Muscle of arm (tissue), 12 donors: ENCODE measurements around the gene FRMPD2. TPM values are rescaled to one million over a fixed set of nuclear protein-coding genes. Genes with fewer than 3 reads are reported as not detected.
"Not testable (repeated sequence)": the region's sequence is repeated elsewhere in the genome, so short reads cannot be mapped to it uniquely, and the experiment has no call there.

Experiments used
- DNase-seq: peaks from one replicate; pipeline ENCODE4 v3.0.0-alpha.2; 2013
- polyA plus RNA-seq, 12 donors: library from polyadenylated mRNA; unstranded; fragments of 120-200 nt; gene quantifications; one replicate each; pipeline ENCODE4 v1.2.1, GENCODE V29; 2013; ENCODE audit not compliant: insufficient read length in 12 of 12

FRMPD2 gene
- polyA plus RNA-seq, 12 donors: 0.07 to 2.8 (median 0.18) TPM; not detected in 6

GRCh38 chr10:48233559-48234005 is 40.9 kb downstream of the FRMPD2 start:
- DNase-seq: no peak

GRCh38 chr10:48232717-48233447 is 41.6 kb downstream of the FRMPD2 start:
- DNase-seq: no peak

- no peak for DNase-seq
These were observed 42.7 kb downstream of the FRMPD2 start for GRCh38 chr10:48231699-48232315.

- no peak for DNase-seq
These were observed 43.3 kb downstream of the FRMPD2 start for GRCh38 chr10:48231178-48231577.

GRCh38 chr10:48227213-48227612 is 47.3 kb downstream of the FRMPD2 start:
- no peak for DNase-seq

- no peak for DNase-seq
These were observed 49.4 kb downstream of the FRMPD2 start for GRCh38 chr10:48224979-48225560.

GRCh38 chr10:48224296-48224695 is 50.2 kb downstream of the FRMPD2 start:
- DNase-seq: no peak

- no peak for DNase-seq
These were observed 52.7 kb downstream of the FRMPD2 start for GRCh38 chr10:48221814-48222213.

GRCh38 chr10:48221031-48221430 is 53.5 kb downstream of the FRMPD2 start:
- DNase-seq: not testable (repeated sequence)

- no peak for DNase-seq
These were observed 55.3 kb downstream of the FRMPD2 start for GRCh38 chr10:48219194-48219593.

- DNase-seq: no peak
These were observed 57.8 kb downstream of the FRMPD2 start for GRCh38 chr10:48216744-48217143.

GRCh38 chr10:48216204-48216505 is 58.3 kb downstream of the FRMPD2 start:
- no peak for DNase-seq

GRCh38 chr10:48215486-48216203 is 58.9 kb downstream of the FRMPD2 start:
- DNase-seq: no peak

- no peak for DNase-seq
These were observed 59.6 kb downstream of the FRMPD2 start for GRCh38 chr10:48214716-48215485.

GRCh38 chr10:48213047-48213446 is 61.4 kb downstream of the FRMPD2 start:
- no peak for DNase-seq

GRCh38 chr10:48211777-48212176 is 62.7 kb downstream of the FRMPD2 start:
- DNase-seq: no peak

GRCh38 chr10:48210966-48211365 is 63.5 kb downstream of the FRMPD2 start:
- no peak for DNase-seq

- no peak for DNase-seq
These were observed 64.1 kb downstream of the FRMPD2 start for GRCh38 chr10:48210391-48210790.

- DNase-seq: no peak
These were observed 65.3 kb downstream of the FRMPD2 start for GRCh38 chr10:48209241-48209640.

GRCh38 chr10:48207853-48208252 is 66.6 kb downstream of the FRMPD2 start:
- no peak for DNase-seq

GRCh38 chr10:48206482-48207250 is 67.8 kb downstream of the FRMPD2 start:
- no peak for DNase-seq
